Ovary (tissue), 3 donors: ENCODE results near the gene CEP55.

Experiments
- CTCF ChIP-seq, 3 donors: fragments of 450-650 bp in 2 of 3; fragments of 200-600 bp in 1 of 3; IDR thresholded peaks; one replicate each; pipeline versions ENCODE4 v1.5.1 to v1.8.0; 2016 to 2022; ENCODE audit warnings: antibody characterized with exemption in 3 of 3, mild to moderate bottlenecking in 1 of 3
- EP300 ChIP-seq: sonication (generic); formaldehyde crosslinking; IDR thresholded peaks from one replicate; pipeline ENCODE4 v1.6.1; 2017; ENCODE audit warnings: antibody characterized with exemption
- donor health status: DM: no; HTN: no; CAD: no.

- TF ChIP-seq CTCF (IDR thresholded peaks at IDR 0.05), result no peak
- no peak for TF ChIP-seq EP300
Observed at GRCh38 chr10:93459466-93459865, 36.9 kb upstream of the CEP55 start.
